NCI-H82 (cell line): ENCODE results near the gene AGBL4.
A peak's percentile ranks its signal among the peaks of the same experiment; 100 is the strongest.

Source experiments
- DNase-seq: peaks from one replicate; lab custom pipeline; 2025; lab: John Stamatoyannopoulos, UW

The AGBL4 gene

DNA sequence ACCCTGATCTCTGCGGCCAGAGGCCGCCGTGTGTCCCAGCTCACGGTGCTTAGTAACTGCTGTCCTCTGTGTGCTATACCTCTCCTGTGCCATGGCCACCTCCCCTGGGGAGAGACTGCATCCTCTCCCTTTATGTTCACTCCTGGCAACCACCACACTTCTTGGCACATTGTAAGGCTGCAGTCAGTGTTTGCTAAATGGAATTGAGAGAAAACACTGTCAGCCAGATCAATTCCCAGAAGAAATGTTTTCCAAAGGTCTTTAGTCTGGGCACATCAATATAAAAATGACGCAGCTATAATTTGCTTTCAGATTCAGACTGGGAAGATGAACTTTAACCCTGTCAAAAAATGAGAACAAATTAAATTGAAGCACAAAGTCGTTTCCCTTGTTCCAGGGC is 1343.9 kb downstream of the AGBL4 start:
- no peak for DNase-seq

DNA sequence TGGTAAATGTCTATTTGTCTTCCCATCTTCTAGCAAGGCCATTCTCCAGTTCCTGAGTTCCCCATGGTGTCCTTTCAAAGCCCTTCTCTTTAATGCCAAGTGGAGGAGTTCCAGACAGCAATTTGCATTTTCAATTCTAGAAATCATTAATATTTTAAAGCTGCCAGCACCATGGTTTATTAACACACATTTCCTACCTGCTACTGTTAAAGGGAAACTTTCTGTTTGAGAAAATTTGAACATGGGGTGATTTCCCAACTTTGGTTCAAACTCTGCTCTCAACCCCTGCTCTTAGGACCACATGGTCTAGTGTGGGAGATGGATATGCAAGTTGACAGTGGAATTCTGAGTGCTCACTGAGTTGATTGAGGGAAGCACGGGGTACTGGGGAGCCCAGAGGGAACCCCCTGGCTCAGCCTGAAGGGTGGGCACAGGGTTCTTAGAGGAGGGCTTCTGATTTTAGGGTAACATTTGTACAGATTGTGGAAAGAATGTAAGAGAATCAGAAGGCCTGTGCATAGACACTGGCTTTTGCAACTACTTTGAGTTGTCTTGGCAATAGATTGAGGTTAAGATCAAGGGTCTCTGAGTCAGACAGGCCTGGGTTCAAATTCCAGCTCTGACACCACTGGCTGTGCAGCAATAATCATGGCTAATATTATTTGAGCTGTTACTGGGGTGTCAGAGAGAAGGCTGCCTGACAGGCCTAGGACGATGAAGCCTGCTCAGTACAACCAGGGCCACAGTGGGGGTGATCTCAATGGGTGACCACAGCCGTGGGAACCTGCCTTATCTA is 1344.8 kb downstream of the AGBL4 start:
- no peak for DNase-seq

DNA sequence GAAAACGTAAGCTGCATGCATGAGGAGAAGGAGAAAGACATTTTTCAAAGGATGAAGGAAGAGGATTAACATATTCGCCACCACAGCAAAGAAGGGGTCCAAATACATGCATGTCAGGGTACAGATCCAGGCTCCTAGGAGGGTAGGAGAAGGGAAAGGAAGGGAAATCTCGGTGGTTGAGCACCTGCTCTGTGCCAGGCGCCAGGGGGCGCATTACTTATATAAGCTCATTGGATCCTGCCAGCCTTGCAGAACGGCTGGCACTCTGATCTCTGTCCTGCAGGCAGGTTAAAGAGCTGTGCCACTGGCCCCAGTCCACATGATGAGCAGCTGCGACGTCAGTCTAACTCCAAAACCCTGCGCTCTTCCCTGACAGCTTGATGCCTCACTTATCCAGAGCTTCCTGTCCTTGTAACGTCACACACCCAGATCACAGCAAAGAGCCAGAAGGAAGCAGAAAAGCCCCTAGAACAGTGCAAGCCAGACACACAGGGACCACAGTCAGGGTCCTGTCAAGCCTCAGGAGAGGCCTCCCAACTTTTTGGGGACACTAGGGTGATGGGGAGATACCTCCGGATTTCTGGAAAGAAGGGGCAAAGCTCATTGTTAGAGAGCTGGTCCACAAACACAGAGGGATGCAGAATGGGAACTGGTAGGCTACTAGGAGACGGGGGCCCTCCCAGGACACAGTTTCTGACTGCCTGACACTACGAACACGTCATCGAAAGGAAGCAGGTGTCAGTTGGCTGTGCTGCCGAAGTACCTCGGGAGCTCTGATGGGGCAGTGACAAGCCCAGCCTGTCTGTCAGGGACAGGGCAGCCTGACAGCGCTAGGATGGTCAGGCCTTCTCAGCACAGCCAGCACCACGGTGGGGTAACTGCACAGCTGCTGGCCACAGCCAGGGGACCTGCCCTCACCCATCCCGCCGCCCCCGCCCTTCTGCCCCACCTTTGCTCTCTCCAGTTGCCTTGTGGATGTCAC is 1346.2 kb downstream of the AGBL4 start:
- peak; percentile 95 for DNase-seq

DNA sequence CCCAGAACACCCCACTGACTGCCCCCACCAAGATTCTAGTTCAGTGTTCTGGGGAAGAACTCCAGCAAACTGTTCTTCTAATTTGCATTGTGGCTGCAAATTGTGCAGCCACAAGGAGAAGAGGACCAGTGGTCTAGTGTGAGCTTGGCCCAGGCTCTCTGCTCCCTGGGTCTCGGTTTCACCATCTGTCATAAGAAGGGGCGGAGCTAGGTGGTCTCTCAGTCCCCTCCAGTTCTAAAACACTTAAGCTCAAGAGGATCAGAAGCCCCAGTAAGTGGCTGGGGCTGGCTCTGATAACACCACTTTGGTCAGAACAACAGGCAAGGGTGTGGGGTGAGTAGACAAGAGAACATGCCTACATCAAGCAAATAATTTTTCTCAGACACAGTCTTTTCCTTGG is 1346.9 kb downstream of the AGBL4 start:
- peak; percentile 98 for DNase-seq

DNA sequence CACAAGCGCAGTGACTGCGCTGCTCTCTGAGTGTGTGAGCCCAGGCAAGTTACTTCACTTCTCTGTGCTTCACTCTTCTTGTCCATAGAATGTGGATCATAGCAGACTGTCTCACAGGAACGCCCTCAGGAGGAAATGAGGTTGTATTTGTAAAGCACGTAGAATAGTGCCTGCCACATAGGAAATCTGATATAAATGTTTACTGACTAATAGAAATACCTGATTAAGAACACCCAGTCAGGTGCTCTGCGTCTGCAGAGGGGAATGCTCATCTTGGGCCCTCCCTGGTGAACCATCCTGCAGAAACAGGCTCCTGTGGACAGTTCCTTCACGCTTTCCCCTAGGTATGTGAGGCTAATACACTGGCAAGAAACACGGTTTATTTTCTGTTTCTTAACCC is 1347.4 kb downstream of the AGBL4 start:
- peak; percentile 38 for DNase-seq

DNA sequence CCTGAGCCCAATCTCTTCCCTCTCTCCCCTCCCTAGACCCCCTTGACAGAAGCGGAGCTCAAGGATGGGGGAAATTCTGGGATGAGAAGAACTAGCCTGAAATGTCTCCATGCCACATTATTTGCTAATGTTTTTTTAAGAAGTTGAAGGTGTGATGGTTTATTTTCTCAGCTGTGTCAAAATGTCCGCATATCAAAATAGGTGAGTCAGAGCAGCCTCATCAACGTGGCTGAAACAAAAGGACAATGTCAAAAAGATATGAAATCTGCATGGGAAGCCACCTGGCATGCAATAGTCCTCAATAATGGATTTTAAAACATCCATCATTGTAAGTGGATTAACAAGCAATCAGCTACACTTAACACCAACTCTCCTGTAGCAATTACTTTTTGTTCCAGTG is 1348.5 kb downstream of the AGBL4 start:
- peak; percentile 87 for DNase-seq

DNA sequence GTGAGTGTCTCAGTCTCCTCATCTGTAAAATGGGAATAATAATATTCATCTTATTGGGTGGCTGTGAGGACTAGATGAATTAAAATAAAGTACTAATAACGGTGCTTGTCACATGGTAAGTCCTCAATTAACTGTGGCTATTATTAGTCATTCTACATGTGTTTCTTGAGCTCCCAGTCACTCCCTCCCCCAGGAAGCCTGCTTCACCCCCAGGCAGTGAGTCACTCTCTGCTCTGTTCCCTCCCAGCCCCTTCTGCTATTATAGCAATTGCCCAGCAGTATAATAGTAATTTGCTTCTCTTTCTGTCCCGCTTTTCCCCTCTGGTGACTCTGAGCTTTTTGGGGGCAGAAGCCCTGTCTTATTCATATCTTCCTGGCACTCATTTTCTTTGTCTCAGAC is 1349.1 kb downstream of the AGBL4 start:
- peak; percentile 20 for DNase-seq

DNA sequence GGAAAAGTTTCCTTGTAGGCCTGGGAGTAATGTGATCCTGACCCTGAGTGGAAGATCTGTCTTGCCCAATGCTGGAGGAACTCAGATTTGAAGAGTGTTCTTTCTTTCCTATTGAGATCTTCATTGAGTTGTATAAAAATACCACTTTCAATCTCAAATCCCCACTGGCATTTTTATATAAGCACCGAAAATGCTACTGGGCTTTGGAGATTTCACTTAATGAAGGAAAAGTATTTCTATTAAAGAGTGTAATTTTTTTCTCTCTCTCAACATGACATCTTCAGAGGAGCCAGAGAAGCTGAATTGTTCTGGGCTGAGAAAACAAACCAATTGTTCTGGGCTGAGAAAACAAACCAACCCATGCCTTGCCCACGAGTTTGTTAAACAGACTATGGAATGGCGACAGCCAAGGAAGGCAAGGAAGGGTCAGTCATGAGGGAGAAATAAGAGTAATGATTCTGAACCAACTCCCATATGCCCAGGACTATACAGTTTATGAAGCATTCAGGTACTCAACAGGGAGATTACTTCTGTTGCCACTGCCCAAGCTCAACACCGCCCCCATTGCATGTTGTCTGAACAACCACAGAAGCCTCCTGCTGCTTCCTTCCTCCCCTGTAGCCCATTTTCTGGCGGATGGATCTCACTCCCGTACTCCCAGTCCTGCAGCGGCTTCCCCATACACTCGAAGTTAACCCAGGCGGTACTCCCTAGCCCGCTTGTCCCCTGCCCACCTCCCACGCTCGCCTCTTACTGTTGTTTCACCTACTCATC is 1350.2 kb downstream of the AGBL4 start:
- DNase-seq, result peak; percentile 79

DNA sequence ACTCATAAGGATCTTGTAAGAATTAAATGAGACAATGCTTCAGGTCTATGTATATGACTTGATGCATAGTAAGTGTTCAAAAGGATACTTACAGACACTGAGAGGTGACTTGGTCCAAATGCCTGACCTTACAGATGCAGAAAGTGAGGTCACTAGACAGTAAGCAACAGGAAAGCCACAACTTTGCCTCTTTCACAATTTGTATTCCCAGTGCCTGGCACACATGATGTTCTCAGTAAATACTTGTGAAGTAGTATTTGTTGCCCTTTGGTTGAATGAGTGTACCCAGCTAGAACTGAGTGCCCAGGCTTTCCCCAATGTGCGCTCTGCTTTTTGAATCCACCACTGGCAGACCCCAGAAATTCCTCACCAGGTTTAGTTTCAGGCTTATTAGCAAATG is 1352.2 kb downstream of the AGBL4 start:
- DNase-seq, result no peak

DNA sequence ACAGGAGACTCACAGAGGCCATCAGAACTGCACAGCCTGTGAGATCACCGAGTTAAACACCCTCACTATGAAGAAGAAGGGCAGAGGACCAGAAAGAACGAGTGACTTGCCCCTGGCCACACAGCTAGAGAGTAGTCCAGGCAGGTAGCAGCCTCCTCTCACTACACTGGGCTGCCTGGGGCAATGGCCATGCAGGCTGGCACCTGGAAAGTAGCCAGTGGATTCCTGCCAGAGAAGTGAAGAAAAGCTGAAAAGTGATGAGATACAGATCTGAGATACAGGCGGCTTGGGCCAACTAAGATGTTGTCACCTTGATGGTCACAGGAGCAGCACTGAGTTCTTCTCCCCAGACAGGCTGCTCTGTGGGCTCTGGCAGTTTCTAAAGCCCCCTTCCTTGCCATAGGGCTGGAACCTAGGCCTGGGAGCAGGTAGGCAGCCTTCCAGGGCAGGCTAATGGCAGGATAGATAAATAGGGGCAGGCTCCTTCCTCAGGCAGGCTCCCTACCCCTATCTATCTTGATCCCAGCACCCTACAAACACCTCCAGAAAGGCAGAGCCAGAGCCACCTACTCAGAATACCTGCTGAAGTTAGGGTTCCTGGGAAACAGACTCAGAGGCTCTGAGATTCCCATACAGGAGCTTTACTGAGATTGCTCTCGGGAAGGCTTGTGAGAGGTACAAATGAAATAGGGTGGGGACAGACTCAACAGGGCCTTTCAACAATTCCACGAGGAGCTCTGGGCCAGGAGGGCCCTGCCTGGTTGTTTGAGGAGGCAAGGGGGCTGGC is 1353.3 kb downstream of the AGBL4 start:
- no peak for DNase-seq

DNA sequence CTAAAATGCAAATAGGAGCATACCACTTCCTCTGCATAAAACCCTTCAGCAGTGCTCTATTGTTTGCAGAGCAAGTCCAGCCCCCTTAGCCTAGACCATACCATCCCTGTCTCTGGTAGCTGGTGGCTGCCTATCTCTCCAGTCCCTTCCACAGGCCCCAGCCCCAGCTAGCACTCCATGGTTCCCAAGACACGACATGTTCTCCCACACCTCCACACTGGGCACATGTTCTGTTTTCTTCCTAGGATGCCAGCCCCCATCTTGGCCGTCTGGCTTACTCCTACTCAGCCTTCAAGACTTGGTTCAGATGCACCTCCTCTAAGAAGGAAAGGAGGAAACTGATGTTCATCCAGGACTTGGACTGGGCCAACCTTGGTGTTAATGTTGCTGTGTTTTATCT is 1355.4 kb downstream of the AGBL4 start:
- no peak for DNase-seq

DNA sequence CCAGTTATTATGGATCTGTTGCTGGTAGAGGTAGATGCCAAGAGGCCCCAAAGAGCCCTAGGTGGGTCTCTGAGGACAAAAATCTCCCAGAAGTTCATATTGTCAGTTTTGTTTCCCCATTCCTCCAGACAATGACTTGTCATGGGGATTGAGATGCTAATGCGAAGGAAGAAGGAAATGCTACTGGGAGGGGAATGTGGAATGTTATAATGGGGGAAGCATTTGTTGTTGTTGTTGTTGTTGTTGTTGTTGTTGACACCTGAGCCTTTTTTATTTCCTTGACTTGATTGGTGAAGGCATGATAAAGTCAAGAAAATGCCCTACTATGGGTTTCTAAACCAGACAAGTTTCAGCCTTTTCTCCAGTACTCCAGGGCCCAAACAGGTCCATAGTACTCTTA is 1356.0 kb downstream of the AGBL4 start:
- DNase-seq, result no peak

DNA sequence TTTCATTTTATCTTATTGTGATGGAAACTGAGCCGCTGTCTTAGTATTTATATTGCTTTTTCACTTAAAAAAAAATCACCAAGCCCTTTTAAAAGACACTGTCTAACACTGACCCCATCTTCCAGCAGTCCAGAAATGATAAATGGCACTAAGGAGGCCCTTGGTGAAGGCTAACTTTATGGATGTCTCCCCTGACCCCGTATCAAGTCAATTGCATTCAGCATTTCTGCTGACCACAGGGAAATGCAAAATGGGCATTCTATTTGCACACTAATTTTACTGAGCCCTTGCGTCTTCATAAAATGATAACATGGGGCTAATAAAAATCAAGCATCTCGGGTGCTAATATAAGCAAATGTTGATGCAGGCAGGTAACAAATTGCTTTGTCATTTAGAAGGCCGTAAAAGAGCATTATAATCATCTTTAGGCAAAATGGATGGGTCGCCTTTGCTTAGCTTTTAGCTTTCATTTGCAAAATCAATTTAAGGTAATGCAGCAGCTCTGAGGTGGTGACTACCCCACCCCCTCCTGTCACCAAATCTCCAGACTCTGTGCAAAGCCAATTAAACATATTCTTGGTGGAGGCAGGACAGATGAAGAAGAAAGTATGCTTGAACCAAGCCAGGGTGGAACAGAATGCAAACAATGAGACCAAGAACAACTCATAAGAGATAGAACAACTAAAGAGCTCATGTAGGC is 1357.9 kb downstream of the AGBL4 start:
- DNase-seq, result peak; percentile 84

DNA sequence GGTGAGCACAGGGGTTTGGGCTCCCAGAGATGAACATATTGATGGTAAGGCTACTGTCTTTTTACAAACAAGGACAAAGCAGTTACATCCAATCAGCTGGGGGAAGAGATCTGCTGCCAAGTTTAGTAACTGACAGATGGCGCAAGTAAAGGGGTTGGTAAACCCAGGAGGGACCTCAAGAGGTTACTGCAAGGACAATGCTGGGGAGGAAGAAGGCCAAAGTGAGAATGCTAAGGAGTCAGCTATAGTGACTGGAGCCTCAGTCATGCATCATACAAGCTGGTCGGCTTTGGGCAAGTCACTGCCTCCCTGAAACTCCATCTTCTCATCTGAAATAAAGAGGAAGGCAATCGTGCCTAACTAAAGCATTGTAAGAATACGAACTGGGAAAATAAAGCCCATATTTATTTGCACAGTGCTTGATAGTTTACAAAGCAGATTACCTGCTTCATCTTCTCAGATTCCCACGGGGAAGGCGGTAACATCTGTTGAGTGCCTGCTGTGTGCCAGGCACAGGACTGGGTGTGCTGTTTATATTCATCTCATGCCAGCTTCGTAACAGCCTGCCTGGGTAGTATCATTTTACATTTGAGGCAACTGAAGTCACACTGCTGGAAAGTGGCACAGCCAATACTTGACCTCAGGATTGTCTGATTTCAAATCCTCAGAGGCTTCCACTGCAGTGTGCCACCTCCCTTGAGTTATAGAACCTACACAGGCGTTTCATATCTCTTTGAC is 1361.9 kb downstream of the AGBL4 start:
- peak; percentile 96 for DNase-seq

DNA sequence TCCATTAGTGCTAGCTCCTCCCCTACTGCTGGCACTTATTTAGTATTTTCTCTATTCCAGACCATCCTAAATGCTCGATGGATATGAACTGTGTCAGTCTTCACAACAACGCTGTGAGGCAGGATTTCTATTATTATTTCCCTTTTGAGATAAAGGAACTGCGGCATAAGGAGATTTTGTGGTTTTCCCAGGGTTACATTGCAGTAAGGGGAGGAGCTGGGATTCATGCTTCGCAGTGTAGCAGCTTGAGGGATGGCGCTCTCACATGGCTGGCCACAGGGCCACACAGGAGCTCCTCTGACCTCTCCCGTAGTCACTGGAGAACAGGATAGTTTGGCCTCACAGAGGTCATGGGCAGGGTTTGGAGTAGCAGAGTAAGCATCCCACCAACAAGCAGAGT is 1364.0 kb downstream of the AGBL4 start:
- no peak for DNase-seq

DNA sequence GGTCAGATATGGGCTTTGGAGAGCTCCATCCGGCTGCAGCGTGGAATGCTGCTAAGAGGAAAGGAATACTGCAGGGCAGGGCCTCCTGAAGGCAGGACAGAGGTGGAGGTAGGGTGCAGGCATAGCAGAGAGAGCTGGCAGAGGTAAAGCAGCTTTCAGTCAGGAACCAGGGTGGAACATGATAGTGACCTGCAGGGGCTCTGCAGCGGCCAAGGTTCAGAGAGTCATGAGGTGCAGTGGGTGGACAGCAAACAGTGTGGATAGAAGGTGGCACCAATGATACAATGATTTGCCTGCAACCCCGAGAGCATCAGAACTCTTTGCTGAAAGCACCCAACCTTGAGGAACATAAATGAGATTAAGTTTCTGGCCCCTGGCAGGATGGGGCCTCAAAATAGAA is 1366.3 kb downstream of the AGBL4 start:
- no peak for DNase-seq

DNA sequence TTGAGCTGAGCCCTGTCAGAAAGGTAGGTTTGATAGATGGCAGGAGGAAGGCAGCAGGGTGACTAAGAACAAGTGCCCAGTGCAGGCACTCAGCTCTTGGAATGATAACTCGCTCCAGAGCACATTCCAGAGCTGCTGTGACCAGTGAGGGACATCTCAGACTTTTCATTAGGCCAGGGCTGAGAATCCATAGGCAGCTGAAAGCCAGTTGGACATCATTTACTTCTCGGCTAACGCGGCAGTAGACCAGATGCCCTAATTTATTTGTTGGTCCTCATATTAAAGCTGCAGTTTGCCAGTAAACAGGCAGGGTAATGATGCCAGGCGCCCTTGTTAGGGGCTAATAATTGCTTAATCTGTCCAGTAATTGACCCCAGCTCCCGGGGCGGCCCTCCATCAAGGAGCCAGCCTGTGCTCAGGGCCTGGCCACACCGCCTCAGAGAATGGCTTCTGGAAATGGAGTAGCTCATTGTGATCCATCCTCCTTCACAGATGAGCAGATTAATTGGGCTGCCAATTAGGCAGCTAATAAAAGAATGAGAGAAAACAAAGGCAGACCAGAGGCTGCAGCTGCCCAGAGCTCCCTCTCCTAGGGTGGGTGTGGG is 1369.0 kb downstream of the AGBL4 start:
- peak; percentile 69 for DNase-seq

DNA sequence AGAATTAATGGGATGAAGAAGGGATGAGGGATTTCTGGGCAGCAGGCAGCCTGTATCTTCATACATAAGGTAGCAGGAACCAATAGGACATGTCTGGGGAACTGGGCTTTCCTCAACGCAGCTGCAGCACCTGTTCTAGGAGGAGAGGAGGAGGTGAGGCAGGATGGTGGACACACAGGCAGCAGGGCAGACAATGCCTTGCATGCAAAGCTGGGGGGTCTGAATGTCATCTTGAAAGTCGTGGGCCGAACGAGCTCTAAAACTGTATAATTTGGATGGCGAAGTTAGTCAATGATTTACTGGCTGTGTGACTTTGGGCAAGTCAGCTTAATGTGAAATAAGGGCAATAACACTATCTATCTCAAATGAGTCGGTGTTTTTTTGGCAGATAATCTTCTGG is 1371.4 kb downstream of the AGBL4 start:
- no peak for DNase-seq

DNA sequence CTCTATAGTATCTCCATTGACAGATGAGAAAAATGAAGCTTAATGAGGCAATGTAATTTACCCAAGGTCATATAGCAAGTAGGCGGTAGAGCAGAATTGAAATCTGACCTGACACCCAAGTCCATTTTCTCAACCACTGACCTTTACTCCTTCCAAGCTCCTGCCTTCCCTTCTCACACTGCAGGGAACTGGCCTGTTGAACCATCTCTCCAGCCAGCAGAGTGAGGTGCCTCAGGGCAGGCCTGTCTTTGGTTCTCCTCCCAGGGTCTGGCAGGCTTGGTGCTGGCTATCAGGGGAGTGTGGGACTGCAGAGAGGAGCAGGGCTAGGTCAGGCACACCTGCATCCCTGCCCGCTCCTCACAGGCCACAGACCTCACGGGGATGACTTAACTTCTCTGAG is 1373.9 kb downstream of the AGBL4 start:
- no peak for DNase-seq

DNA sequence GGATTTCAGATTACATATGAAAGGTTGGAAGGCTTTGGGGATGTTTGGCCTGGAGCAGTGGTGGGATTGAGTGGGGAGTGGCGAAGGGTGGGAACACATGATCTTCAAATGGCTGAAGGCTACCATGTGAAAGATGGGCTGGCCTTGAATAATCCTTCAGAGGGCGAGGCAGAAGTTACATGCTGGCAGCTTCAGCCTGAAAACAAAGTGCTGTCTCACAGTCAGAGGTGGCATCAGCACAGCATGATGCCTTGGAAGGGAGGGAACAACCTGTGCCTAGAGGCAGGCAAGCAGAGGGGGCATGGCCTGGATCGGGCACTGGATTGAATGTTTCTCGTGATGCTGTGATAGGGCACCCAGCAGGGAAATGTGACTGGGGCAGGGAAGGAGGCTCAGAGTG is 1377.9 kb downstream of the AGBL4 start:
- DNase-seq, result no peak
